ENCODE data around the gene NAALADL2.
"Not testable (repeated sequence)": the region's sequence is repeated elsewhere in the genome, so short reads cannot be mapped to it uniquely, and the experiment has no call there.

NAALADL2 gene

GRCh38 chr3:175149675-175150074, 290.5 kb downstream of the NAALADL2 start:
- no peak for DNase-seq

GRCh38 chr3:175150812-175151401, 291.8 kb downstream of the NAALADL2 start:
- DNase-seq, result no peak

GRCh38 chr3:175153595-175153994, 294.5 kb downstream of the NAALADL2 start:
- DNase-seq, result no peak

GRCh38 chr3:175155172-175155571, 296.0 kb downstream of the NAALADL2 start:
- no peak for DNase-seq

- DNase-seq, result no peak
Measured at GRCh38 chr3:175159202-175159601, 300.1 kb downstream of the NAALADL2 start.

GRCh38 chr3:175161291-175161690, 302.2 kb downstream of the NAALADL2 start:
- no peak for DNase-seq

GRCh38 chr3:175163686-175164085, 304.6 kb downstream of the NAALADL2 start:
- DNase-seq, result no peak

GRCh38 chr3:175173117-175173516, 314.0 kb downstream of the NAALADL2 start:
- not testable (repeated sequence) for DNase-seq

- DNase-seq, result no peak
Measured at GRCh38 chr3:175176556-175176955, 317.4 kb downstream of the NAALADL2 start.

- no peak for DNase-seq
Measured at GRCh38 chr3:175179055-175179454, 319.9 kb downstream of the NAALADL2 start.

GRCh38 chr3:175184392-175184791, 325.3 kb downstream of the NAALADL2 start:
- DNase-seq, result no peak

- DNase-seq, result no peak
Measured at GRCh38 chr3:175185903-175186302, 326.8 kb downstream of the NAALADL2 start.

- DNase-seq, result no peak
Measured at GRCh38 chr3:175186511-175186910, 327.4 kb downstream of the NAALADL2 start.

- no peak for DNase-seq
Measured at GRCh38 chr3:175187586-175187985, 328.5 kb downstream of the NAALADL2 start.

GRCh38 chr3:175192536-175192935, 333.4 kb downstream of the NAALADL2 start:
- DNase-seq, result no peak

GRCh38 chr3:175193815-175194518, 334.8 kb downstream of the NAALADL2 start:
- DNase-seq, result no peak

GRCh38 chr3:175198991-175199783, 340.1 kb downstream of the NAALADL2 start:
- no peak for DNase-seq

- no peak for DNase-seq
Measured at GRCh38 chr3:175199961-175200360, 340.8 kb downstream of the NAALADL2 start.

- no peak for DNase-seq
Measured at GRCh38 chr3:175200391-175201095, 341.4 kb downstream of the NAALADL2 start.

- no peak for DNase-seq
Measured at GRCh38 chr3:175207361-175207760, 348.2 kb downstream of the NAALADL2 start.

- DNase-seq, result no peak
Measured at GRCh38 chr3:175208326-175208725, 349.2 kb downstream of the NAALADL2 start.

- DNase-seq, result no peak
Measured at GRCh38 chr3:175211466-175211865, 352.3 kb downstream of the NAALADL2 start.

GRCh38 chr3:175212896-175213295, 353.8 kb downstream of the NAALADL2 start:
- no peak for DNase-seq
